PFSK-1 (cell line): Measurements from ENCODE around the gene BTBD9.

Experiments
- POLR2AphosphoS5 ChIP-seq: IDR thresholded peaks from 2 replicates; pipeline ENCODE4 v1.6.1; 2012; ENCODE audit warnings: low read depth, mild to moderate bottlenecking, control low read depth, low read length, moderate library complexity
- TF ChIP-seq, protein P1 (sequence below), 2 experiments: IDR thresholded peaks; 2 replicates each; pipeline versions ENCODE4 v1.6.1 to v1.8.0; 2011 to 2012; ENCODE audit warnings: low read depth in 2 of 2, low read length in 2 of 2, control low read depth in 1 of 2, inconsistent platforms in 1 of 2, mild to moderate bottlenecking in 1 of 2, moderate library complexity in 1 of 2; ENCODE audit not compliant: insufficient read depth in 1 of 2

DNA sequence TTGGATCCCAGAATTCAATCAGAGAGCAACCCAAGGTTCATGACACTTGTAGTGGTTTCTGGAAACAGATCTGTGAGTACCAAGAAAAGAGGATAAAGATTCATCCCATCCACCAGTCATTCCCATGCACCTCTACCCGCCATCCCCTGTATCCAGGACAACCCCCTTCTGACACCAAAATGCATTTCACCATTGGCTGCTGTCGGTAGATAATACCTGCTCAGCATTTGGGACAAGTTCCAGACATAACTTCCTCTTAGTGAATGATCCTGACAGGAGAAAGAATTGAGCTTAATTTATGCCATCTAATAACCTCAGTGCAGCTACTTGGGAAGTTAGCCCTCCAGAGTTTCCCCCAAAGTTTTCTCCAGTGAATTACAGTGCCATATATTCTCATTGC, 491.1 kb downstream of the BTBD9 start:
- TF ChIP-seq POLR2AphosphoS5: no peak
- TF ChIP-seq, protein P1, sequence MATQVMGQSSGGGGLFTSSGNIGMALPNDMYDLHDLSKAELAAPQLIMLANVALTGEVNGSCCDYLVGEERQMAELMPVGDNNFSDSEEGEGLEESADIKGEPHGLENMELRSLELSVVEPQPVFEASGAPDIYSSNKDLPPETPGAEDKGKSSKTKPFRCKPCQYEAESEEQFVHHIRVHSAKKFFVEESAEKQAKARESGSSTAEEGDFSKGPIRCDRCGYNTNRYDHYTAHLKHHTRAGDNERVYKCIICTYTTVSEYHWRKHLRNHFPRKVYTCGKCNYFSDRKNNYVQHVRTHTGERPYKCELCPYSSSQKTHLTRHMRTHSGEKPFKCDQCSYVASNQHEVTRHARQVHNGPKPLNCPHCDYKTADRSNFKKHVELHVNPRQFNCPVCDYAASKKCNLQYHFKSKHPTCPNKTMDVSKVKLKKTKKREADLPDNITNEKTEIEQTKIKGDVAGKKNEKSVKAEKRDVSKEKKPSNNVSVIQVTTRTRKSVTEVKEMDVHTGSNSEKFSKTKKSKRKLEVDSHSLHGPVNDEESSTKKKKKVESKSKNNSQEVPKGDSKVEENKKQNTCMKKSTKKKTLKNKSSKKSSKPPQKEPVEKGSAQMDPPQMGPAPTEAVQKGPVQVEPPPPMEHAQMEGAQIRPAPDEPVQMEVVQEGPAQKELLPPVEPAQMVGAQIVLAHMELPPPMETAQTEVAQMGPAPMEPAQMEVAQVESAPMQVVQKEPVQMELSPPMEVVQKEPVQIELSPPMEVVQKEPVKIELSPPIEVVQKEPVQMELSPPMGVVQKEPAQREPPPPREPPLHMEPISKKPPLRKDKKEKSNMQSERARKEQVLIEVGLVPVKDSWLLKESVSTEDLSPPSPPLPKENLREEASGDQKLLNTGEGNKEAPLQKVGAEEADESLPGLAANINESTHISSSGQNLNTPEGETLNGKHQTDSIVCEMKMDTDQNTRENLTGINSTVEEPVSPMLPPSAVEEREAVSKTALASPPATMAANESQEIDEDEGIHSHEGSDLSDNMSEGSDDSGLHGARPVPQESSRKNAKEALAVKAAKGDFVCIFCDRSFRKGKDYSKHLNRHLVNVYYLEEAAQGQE (IDR thresholded peaks at IDR 0.05; ENCODE audit: insufficient read depth in 1 of 2, low read depth in 2 of 2, low read length in 2 of 2): no peak
